HG02840 (cell line): ENCODE measurements around the gene ANAPC13.

Source experiments
- ATAC-seq: cut with Tn5 transposase; IDR thresholded peaks from one replicate; pipeline ENCODE4 v1.9.1; 2021; ENCODE audit warnings: mild to moderate bottlenecking, moderate library complexity, moderate number of reproducible peaks; ENCODE audit not compliant: unreplicated experiment, low FRiP score

ANAPC13 gene

DNA sequence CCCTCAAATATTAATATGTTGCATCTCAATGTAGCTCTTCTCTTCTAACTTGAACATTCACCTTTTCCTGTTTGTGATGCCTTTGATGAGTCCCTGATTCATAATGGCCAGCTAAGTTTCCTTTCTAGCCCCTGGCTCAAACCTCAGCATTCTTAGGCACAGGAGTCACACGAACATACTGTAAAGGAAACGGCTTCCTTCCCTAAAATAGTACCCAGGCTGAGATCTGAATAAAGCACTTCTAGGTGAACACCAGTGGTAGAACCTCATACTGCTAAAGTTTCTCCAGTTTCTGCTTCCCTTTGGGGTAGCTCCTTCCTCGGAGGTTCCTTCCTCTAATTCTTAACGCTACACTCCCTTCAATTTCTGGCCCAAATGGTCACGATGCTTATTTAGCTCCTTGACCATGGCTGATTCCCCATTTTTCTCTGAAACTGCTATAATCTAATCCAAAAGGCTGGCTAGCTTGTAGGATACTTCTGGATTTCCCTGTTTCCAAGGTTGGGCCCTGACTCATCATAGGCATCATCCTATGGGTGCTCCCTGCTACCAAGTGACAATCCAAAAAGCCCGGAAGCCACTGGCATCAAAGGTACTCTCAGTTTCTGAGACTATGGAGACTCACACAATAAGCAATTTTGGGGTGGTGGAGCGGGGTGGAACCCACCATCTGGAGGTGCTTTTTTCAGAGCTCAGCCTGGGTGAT, 2.4 kb downstream of the ANAPC13 start:
- no peak for ATAC-seq

DNA sequence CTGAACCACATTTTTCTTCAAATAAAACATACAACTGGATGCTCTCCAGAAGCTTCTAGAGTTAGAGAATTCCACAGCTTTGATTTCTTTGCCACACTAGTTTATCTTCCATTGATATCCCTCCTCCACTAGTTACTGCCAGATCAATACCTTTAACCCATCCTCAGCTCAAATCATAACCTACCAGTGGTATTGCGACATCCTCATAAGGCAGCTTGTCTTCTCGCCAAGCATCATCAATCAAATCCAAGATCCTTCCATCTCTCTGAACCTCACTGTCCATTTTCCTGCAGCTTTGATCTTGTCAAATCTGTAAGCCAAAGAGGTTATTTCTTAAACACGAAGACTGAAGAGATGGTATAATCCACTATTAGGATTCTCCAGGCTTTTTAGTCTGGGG, 3.2 kb downstream of the ANAPC13 start:
- no peak for ATAC-seq

DNA sequence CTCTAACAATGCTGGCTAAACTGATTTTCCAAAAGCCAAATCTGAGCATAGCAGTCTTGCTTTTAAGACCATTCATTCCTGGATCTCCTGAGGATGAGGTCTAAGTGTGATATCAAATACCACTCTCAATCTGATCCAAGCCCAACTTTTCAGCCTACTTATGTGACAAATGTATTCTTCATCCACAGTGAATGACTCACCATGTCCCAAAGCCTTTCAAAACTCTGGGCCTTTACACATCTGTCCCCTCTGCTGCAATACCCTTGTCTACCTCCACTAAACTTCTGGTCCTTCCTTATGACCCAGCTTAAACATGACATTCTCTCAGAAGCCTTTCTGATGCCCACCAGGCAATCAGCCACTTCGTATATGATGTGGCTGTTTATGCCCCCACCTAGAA, 4.6 kb downstream of the ANAPC13 start:
- no peak for ATAC-seq

DNA sequence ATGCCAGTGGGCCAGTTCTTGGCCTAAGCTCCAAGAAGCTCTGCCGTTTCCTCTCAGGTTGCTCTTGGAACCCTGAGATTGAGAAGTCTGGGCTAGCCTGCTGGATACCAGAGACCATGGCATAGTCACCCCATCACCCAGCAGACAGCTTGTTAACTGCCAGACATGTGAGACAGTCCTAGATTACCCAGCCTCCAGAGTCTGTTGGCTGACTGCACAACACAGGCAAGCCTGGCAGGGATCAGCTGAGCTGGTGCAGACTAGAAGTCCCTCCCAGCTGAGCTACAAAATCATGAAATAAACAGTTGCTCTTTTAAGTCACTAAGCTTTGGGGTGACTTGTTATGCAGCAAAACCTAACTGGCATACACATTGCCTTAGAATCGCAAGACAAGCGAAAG, 5.2 kb downstream of the ANAPC13 start:
- no peak for ATAC-seq

DNA sequence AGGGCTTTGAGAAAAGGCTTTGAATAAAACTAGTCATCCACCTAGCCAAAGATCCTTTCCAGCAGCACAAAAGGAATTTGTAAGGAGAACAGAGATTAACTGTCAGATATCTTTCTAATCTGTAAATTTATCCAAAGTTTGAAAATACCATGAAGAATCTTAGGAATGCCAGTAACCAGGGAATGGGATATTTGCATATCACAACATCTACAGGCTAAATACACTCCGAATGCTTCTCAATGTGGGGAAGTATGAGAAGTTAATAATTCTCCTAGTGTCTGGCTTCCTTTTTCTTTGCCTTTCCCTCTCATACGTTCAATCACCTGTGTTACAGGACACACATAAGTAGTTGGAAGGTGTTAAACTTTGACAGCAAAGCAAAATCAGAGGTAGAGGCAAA, 7.8 kb downstream of the ANAPC13 start:
- ATAC-seq = no peak

DNA sequence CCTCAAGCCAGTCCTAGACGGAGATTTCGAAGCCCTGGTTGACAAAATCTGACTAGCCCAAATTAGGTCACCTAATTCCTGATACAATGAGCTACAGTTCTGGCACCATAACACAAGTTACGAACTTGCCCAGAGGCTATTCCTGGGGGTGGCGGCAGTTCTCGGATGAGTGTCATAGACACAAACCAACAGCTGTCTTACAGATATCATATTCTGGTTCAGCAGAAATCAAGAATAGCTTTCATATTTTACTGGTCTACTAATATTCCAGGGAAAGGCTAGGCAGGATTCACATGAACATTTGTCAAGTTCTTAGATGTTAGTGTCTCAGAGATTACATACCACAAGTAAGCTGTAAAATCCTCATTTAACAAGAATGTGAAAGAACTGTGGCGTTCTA, 8.8 kb downstream of the ANAPC13 start:
- no peak for ATAC-seq

DNA sequence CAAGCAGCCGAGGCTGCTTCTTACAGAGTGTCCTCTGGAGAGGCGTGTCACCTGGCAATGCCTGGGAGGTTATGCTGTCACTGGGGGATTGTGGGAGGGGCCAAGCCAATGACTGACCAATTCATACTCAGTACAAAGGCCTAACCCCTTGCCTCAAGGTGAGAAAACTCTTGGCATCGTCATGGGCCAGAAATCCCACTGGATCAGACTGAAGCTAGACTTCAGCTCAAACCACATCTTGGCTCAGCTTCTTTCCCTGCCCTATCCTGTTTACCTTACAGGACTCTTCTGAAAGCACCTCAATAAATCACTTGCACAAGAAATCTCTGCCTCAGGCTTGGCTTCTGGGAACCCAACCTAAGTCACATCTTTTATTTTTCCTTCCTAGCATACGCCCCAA, 9.5 kb downstream of the ANAPC13 start:
- no peak for ATAC-seq

DNA sequence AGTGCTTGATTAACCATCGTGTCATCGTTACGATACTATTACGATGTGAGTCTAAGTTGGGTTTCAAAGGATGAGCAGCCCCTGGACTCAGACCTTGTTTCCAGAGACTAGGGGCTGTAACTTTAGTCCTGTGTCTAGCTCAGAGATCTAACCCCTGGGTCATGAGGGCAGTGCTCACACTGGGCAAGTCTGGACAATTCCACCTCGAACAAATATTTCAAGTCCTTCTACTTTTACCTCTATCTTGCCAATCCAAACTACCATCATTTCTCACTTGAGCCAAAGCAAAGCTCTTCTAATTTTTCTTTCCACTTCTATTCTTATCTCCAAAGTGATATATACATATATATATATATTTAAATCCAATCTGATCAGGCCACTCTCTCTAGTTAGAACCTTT, 10.8 kb downstream of the ANAPC13 start:
- ATAC-seq = no peak

DNA sequence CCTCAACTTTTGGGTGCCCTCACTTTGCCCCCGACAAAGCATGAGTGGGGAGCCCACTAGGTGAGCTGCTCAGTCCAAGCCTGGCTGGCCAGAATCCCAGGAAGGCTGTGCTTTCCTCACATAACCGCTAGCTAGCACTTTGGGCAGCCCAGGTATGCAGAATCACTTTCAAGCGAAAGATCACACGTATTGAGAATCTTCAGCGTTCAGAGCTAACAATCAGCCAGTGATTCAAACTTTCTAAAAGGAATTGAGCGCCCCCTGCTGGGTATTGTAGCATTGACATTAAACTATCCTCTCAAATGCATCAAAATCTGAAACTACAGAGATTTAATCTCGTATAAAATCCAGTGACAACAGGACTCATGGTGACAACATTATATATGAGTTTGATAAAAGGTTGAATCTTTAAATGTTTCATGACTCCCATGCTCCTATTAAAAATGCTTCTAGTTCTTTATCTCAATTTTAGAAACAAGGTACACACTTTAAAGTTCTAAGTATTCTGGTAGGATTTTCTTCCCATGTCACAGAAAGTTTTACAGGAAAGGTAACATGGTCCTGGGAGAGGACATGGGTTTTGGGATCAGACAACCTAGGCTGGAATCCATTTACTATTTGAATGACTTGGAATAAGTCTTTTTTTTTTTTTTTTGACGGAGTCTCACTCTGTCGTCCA, 11.8 kb downstream of the ANAPC13 start:
- no peak for ATAC-seq

DNA sequence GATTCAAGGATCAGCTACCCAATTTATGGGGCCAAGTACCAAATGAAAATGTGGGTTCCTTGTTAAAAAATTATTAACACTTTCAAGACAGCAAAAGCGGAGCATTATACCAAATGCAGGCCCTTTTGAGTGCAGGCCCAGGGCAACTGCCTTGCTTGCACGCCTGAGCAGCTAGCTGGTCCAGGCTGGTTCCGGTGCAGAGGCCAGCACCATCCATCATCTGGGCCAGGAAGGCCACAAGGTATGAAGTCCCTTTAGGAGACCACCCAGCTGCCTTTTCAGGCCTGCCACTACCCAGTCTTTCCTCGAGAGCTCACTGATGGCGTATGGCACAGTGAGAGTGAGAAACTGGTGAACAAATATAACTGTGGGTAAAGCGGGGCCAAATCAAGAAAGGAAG, 13.0 kb downstream of the ANAPC13 start:
- no peak for ATAC-seq

DNA sequence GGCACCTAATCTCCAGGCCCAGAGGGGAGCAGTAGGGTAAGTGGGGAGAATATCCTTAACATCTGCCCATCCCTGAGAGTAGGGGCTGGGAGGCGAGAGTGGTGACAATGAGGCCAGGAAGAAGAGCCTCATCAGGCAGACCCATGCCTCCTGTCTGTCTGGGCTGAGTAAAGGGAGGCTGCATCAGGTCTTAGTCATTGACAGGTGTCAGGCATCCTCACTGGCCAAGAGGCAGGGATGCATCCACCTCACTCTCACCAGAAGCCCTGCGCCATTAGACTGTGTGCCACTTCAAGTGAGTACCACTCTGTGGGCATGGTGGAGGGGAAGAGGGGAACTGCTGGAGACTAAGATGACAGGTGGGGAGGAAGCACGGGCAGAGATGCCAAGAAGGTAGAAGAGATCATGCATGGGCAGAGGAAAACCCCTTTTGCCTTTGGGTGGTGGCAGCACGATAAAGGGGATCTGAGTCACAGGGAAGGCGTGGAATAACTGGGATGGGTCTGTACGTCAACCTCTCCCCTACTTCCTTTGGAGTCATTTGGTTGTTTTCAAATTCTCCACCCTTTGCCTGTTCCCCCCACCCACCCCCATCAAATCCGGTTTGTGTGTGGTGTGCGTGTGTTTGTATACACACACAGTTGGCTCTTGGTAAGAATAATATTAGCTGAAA, 14.1 kb downstream of the ANAPC13 start:
- no peak for ATAC-seq

DNA sequence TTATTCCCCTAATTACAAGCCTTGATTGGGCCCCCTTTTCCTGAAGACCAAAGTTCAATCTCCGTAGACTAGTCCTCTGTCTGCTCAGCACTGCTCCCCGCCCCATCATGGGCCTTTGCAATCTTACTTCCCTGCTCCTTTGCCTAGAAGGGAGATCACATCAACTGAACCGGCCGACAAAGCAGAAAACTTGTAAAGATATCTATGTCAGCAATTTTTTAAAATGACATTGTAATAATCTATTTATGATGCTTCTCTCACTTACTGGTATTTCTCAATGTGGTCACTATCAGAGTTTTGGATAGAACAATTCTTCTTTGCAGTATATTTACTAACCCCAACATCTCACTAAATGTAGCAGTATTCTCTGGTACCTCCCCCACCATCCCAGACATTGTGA, 17.3 kb downstream of the ANAPC13 start:
- ATAC-seq = no peak

DNA sequence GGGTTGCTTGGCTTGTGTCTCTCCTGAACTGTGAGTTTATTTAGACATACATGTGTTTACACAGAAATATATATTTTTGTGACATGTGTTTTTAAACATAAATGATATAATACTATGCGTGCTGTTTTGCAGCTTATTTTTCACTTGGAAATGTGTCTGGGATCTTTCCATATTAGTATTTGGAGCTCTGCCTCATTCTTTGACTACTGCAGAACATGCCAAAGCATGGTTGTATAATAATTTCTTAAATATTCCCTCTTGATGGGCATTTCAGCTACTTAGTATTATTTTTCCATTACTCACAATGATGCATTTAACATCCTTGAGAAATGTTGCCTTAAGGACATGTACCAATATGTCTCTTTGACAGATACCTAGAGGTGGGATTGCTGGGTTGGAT, 19.5 kb downstream of the ANAPC13 start:
- no peak for ATAC-seq

DNA sequence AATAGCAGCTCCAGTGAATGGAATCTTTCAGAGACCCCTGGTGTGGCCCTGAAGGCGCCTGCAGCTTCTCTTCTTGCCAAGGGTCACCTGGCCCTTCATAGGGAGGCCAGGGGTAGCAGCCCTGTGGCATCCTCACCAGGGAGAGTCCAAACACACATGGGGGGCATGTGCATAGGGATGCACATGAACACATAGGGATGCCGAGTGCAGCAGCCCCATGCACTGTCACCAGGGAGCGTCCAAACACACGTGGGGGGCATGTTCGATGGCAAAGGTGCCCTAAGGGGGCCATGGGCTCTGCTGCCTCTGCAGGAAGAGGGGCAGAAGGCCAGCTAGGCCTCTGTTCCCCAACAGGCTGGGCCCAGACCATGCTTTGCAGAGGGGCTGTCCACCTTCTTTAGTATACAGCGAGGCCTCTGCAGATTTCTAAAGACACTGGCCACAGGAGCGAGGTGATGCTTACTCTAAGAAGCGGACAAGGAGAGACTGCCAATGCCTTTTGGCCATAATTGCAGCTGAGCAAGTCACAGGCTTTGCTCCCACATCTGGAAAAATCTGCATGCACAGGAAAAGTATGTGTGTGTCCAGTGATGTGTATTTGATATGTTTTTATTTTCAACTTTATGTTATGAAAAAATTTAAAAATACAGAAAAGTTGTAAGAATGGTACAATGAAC, 21.0 kb downstream of the ANAPC13 start:
- no peak for ATAC-seq

DNA sequence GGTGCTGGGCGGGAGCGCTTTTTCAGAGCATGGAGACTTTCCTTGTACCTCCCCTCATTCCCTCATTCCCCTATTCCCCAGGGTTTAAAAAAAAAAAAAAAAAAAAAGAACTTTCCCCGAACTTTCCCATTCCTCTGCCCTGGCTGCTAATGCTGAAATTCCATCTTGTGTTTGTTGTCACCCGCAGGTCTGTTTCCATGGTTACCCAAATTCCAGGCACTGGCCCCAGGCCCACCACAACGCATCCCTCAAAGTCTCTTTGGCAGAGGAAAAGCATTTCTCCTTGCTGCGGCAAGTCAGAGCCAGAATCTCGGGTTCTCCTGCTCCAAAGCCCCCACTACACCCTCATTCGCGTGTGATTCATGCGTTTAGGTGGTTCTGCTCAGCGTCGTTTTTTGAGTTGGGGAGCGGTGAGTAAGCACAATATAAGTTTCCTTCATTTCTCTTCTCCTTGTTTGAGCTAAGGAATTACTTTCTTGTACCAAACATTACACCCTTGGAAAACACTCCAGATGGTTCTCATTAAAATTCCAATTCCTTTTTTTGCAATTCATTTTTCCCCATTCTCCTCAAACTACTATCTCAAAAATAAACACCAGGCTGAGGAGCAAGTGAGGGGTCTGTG, 21.6 kb downstream of the ANAPC13 start:
- ATAC-seq = no peak

DNA sequence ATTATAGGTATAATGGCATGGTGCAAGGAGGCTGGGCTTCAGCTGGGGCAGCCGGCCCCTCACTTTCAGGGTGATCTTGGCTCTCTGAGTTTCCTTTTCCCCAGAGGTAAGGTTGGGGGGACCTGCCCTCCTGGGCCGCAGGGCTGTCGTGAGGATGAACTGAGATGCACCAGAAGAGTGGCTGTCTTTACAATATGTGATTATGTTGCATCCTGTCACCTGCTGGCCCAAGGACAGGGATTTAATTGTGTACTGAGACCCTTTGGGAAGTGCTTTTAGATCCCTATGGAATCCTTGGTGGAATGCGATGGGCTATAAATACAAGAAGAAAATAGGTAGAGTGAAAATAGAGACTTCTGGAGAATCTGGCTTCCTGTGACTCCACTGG, 22.1 kb downstream of the ANAPC13 start:
- ATAC-seq = no peak

DNA sequence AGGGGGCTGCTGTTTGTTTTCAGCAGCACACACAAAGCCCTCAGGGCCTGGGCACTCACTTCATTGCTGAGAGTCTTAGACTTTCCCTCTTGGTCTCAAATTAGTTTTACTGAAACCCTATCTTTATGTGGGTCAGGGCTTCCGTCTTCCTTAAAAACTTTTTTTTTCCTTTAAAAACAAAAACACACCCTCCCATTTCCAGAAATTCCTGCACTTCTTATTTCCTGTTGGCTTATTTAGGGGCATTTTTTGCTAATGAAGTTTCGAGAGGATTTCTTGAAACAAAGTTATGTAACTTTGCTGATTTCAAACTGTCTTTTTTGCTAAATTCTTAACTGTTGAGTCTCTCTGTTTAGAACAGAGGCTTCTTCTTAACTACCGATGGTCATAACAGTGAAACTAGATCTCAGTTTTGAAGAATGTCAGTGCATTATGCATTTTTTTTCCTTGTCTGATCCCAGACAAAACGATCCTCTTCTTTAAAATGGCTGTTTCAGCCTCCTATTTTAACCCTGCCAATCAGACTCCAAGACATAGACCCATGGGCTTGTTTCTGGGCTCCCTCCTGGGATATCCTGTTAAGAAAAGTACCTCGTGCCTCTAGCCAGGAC, 23.3 kb downstream of the ANAPC13 start:
- no peak for ATAC-seq

DNA sequence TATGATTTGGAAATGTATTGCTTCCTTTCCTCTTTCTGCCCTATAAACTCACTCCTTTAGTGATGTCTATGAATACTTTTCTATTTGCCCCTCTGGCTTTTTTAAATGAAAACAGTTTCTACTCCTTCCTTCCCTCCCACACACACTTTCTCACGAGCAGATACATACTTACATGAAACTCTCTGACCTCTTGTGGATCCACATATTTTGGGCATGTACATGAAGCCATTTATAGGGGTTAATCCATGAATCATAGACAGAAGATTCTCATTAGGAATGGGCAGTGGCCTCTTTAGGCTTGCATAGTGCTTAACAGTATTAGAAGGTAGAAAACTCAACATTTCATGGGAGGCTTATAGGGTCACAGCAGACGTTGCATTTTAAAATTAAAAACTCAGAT, 24.8 kb downstream of the ANAPC13 start:
- no peak for ATAC-seq

DNA sequence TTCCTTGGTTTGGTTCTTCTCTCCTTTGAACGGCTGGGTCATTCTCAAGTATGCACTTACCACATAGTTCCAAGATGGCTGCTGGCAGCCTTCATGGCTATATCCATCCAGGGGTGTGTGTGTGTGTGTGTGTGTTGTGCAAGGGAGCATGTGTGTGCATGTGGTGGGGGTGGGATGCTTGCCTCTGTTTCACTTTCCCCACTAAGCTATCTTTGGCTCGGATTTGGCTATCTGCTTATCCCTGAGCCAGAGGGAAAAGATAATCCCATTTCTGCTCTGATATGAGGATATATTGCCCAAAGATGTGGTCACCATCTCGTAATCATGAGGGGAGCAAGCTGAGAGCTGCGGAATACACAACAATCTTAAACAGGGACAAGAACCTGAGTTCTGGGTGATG, 26.2 kb downstream of the ANAPC13 start:
- no peak for ATAC-seq

DNA sequence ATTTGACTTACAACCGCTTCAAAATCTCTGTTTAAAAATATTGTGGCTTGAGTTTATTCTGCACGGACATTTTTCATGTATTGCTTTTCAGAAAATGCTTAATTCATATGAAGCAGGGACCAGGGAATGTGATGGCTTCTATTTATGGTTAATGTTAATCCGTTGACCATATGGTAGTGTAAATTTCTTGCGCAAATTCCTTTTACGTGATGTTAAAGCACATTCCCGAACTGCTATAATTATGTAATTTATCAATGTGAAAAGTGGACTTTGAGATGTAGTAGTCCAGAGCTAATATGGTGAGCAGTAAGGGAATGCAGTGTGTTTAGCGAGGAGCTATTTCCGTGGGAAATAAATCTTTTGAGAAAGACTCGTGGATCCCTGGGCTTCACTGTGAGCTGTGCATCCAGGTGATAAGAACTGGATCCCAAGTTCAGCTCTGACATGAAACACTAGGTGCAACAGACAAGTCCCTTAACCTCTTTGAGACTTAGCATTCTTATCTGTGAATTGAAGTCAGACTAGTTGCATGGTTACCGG, 27.3 kb downstream of the ANAPC13 start:
- no peak for ATAC-seq
